ENCODE data around the gene PTGR2. TPM values are rescaled to one million over a fixed set of nuclear protein-coding genes. Genes with fewer than 3 reads are reported as not detected.
"Not testable (repeated sequence)": the region's sequence is repeated elsewhere in the genome, so short reads cannot be mapped to it uniquely, and the experiment has no call there.

PTGR2 gene
- total RNA-seq, 1 donor from 2014 or later: 5.8 TPM

GRCh38 chr14:73889376-73889775 is 37.7 kb downstream of the PTGR2 start:
- Histone ChIP-seq H3K9me3 (ENCODE audit: insufficient read depth, low read depth, low read length) (no peaks in the 10 kb centered on the region), H3K79me2 (ENCODE audit: insufficient read depth, low read length) (peaks cover 89% of the 10 kb centered on the region), H3K27ac (ENCODE audit: low read depth, low read length) (no peak overlapping the region), H3K9ac (ENCODE audit: low read length) (no peak overlapping the region), H3K4me2 (ENCODE audit: low read length) (no peak overlapping the region), H4K20me1 (ENCODE audit: insufficient read depth, low read length) (peaks cover 47% of the 10 kb centered on the region), H3K36me3 (ENCODE audit: insufficient read depth, low read length) (peaks cover 6% of the 10 kb centered on the region), H3K4me1 (ENCODE audit: insufficient read depth, low read length) (peaks cover 13% of the 10 kb centered on the region), H3K27me3 (ENCODE audit: insufficient read depth, low read length) (no peaks in the 10 kb centered on the region), H2AFZ (ENCODE audit: low read depth, low read length) (no peak overlapping the region), H3K4me3 (ENCODE audit: insufficient read depth, low read depth, low read length) (no peak overlapping the region)
- DNase-seq (ENCODE audit: low read depth): no peak
- H3K36me3 Mint-ChIP-seq (ENCODE audit: low read depth, unreplicated experiment): peaks cover 5% of the 10 kb centered on the region
- TF ChIP-seq EZH2 (IDR thresholded peaks at IDR 0.05; ENCODE audit: insufficient read depth, low read length): no peak
- TF ChIP-seq CTCF (IDR thresholded peaks at IDR 0.05; ENCODE audit: insufficient read depth, low read depth, low read length): no peak
- FAIRE-seq: no peak
- peak overlapping the region; percentile 51 for H3K4me3 Mint-ChIP-seq (ENCODE audit: unreplicated experiment)
- no peaks in the 10 kb centered on the region for H3K27me3 Mint-ChIP-seq (ENCODE audit: low read depth, unreplicated experiment)
- no peaks in the 10 kb centered on the region for H3K9me3 Mint-ChIP-seq (ENCODE audit: unreplicated experiment)
- H3K27ac Mint-ChIP-seq (ENCODE audit: unreplicated experiment): no peak overlapping the region
- peaks cover 22% of the 10 kb centered on the region for H3K4me1 Mint-ChIP-seq (ENCODE audit: low read depth, unreplicated experiment)

DNA sequence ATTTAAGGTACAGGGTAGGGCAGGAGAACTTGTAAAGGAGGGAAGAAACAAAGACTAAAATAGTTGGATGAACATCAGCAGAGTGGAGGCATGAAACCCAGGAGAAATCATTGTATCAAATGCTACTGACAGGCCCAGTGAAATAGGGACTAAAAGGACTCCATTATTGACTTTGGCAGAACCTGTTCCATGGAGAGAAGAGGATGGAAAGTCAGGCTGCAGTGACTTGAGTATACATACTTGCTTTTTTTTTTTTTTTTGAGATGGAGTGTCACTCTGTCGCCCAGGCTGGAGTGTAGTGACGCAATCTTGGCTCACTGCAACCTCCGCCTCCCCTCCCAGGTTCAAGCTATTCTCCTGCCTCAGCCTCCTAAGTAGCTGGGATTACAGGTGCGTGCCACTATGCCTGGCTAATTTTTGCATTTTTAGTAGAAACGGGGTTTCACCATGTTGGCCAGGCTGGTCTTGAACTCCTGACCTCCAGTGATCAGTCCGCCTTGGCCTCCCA is 42.6 kb downstream of the PTGR2 start:
- Histone ChIP-seq H3K79me2 (ENCODE audit: insufficient read depth, low read length) (peaks cover 55% of the 10 kb centered on the region), H4K20me1 (ENCODE audit: insufficient read depth, low read length) (peaks cover 41% of the 10 kb centered on the region), H3K36me3 (ENCODE audit: insufficient read depth, low read length) (peaks cover 43% of the 10 kb centered on the region)
- not testable (repeated sequence) for DNase-seq (ENCODE audit: low read depth); FAIRE-seq; H3K9me3 ChIP-seq (ENCODE audit: insufficient read depth, low read depth, low read length); H3K4me2 ChIP-seq (ENCODE audit: low read length); H2AFZ ChIP-seq (ENCODE audit: low read depth, low read length); H3K4me3 ChIP-seq (ENCODE audit: insufficient read depth, low read depth, low read length); H3K27ac Mint-ChIP-seq (ENCODE audit: unreplicated experiment); H3K4me1 ChIP-seq (ENCODE audit: insufficient read depth, low read length); H3K9me3 Mint-ChIP-seq (ENCODE audit: unreplicated experiment); H3K27ac ChIP-seq (ENCODE audit: low read depth, low read length); H3K27me3 ChIP-seq (ENCODE audit: insufficient read depth, low read length); H3K27me3 Mint-ChIP-seq (ENCODE audit: low read depth, unreplicated experiment); H3K4me3 Mint-ChIP-seq (ENCODE audit: unreplicated experiment); H3K4me1 Mint-ChIP-seq (ENCODE audit: low read depth, unreplicated experiment); H3K9ac ChIP-seq (ENCODE audit: low read length)
- H3K36me3 Mint-ChIP-seq (ENCODE audit: low read depth, unreplicated experiment): peaks cover 21% of the 10 kb centered on the region

DNA sequence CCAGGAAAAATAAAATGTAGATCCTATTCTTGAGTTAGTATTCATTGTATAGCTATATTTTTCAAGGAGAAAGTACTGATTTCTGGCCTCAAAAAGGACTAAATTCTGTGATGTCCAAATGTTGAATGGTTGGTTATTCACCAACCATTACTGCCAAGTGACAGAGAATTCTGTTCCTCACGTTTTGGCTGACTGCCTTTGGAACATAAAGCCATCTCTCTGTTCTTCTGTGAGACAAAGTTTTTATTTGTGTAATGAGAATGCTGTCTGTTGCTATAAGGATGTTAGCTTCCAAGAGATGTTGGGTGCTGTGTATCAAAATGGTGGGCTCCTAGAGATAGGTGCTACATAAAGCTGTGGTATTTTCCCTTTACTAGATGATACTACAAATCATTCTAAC is 44.3 kb downstream of the PTGR2 start:
- Mint-ChIP-seq H3K9me3 (ENCODE audit: unreplicated experiment) (peaks cover 6% of the 10 kb centered on the region), H3K27me3 (ENCODE audit: low read depth, unreplicated experiment) (no peaks in the 10 kb centered on the region), H3K4me1 (ENCODE audit: low read depth, unreplicated experiment) (peaks cover 6% of the 10 kb centered on the region), H3K4me3 (ENCODE audit: unreplicated experiment) (no peak overlapping the region), H3K27ac (ENCODE audit: unreplicated experiment) (no peak overlapping the region), H3K36me3 (ENCODE audit: low read depth, unreplicated experiment) (peaks cover 21% of the 10 kb centered on the region)
- DNase-seq (ENCODE audit: low read depth): no peak
- Histone ChIP-seq H3K9ac (ENCODE audit: low read length) (no peak overlapping the region), H3K4me2 (ENCODE audit: low read length) (no peak overlapping the region), H2AFZ (ENCODE audit: low read depth, low read length) (no peak overlapping the region), H3K9me3 (ENCODE audit: insufficient read depth, low read depth, low read length) (no peaks in the 10 kb centered on the region), H3K27ac (ENCODE audit: low read depth, low read length) (no peak overlapping the region), H3K79me2 (ENCODE audit: insufficient read depth, low read length) (peaks cover 38% of the 10 kb centered on the region), H3K4me3 (ENCODE audit: insufficient read depth, low read depth, low read length) (no peak overlapping the region), H3K4me1 (ENCODE audit: insufficient read depth, low read length) (no peaks in the 10 kb centered on the region), H3K36me3 (ENCODE audit: insufficient read depth, low read length) (peaks cover 47% of the 10 kb centered on the region), H3K27me3 (ENCODE audit: insufficient read depth, low read length) (no peaks in the 10 kb centered on the region), H4K20me1 (ENCODE audit: insufficient read depth, low read length) (peaks cover 28% of the 10 kb centered on the region)
- no peak for FAIRE-seq
- TF ChIP-seq CTCF (IDR thresholded peaks at IDR 0.05; ENCODE audit: insufficient read depth, low read depth, low read length): no peak
- TF ChIP-seq EZH2 (IDR thresholded peaks at IDR 0.05; ENCODE audit: insufficient read depth, low read length): no peak
